Activated T-cell treated with anti-CD3 and anti-CD28 coated beads, Interleukin-2, amount 50 U/mL, for 24 hours (primary cell): ENCODE results near the gene PPP2R5B.

Experiments
- DNase-seq: peaks from one replicate; pipeline ENCODE4 v3.0.0-alpha.2; 2020
- H3K27ac Mint-ChIP-seq: 2 replicates; pipeline ENCODE4 v1.8.0; 2020; ENCODE audit warnings: mild to moderate bottlenecking, mixed read lengths
- H3K27me3 Mint-ChIP-seq: 2 replicates; pipeline ENCODE4 v1.8.0; 2020; ENCODE audit warnings: mixed read lengths
- H3K36me3 Mint-ChIP-seq: 2 replicates; pipeline ENCODE4 v1.8.0; 2020; ENCODE audit warnings: low read depth, mixed read lengths
- H3K4me1 Mint-ChIP-seq: 2 replicates; pipeline ENCODE4 v1.8.0; 2020; ENCODE audit warnings: low read depth, mixed read lengths
- H3K4me3 Mint-ChIP-seq: 2 replicates; pipeline ENCODE4 v1.8.0; 2020; ENCODE audit warnings: mild to moderate bottlenecking, moderate library complexity, mixed read lengths
- H3K9me3 Mint-ChIP-seq: 2 replicates; pipeline ENCODE4 v1.8.0; 2020; ENCODE audit warnings: mixed read lengths

The PPP2R5B gene

GRCh38 chr11:64884019-64884418 lies 40.5 kb upstream of the PPP2R5B start:
- DNase-seq: no peak
- Mint-ChIP-seq H3K27ac (no peak overlapping the region), H3K4me1 (peaks cover 61% of the 10 kb centered on the region), H3K36me3 (peaks cover 1% of the 10 kb centered on the region), H3K9me3 (no peaks in the 10 kb centered on the region), H3K4me3 (no peak overlapping the region), H3K27me3 (no peaks in the 10 kb centered on the region)

GRCh38 chr11:64885367-64886286 lies 38.9 kb upstream of the PPP2R5B start:
- no peaks in the 10 kb centered on the region for H3K27me3 Mint-ChIP-seq
- no peak for DNase-seq
- H3K4me1 Mint-ChIP-seq: peaks cover 45% of the 10 kb centered on the region
- H3K36me3 Mint-ChIP-seq: no peaks in the 10 kb centered on the region
- H3K4me3 Mint-ChIP-seq: peak overlapping the region; percentile 33
- H3K27ac Mint-ChIP-seq: peak overlapping the region; percentile 87
- H3K9me3 Mint-ChIP-seq: no peaks in the 10 kb centered on the region

- Mint-ChIP-seq H3K27me3 (no peaks in the 10 kb centered on the region), H3K4me3 (no peak overlapping the region), H3K4me1 (peaks cover 32% of the 10 kb centered on the region), H3K9me3 (no peaks in the 10 kb centered on the region), H3K36me3 (no peaks in the 10 kb centered on the region), H3K27ac (peak overlapping the region; percentile 8)
- no peak for DNase-seq
These were observed 37.2 kb upstream of the PPP2R5B start for GRCh38 chr11:64887234-64887756.

- Mint-ChIP-seq H3K27me3 (no peaks in the 10 kb centered on the region), H3K9me3 (no peaks in the 10 kb centered on the region), H3K4me1 (peaks cover 31% of the 10 kb centered on the region), H3K4me3 (peak overlapping the region; percentile 65), H3K36me3 (no peaks in the 10 kb centered on the region), H3K27ac (peak overlapping the region; percentile 82)
- DNase-seq: peak; percentile 93
These were observed 36.6 kb upstream of the PPP2R5B start for GRCh38 chr11:64887757-64888405.

- Mint-ChIP-seq H3K27me3 (no peaks in the 10 kb centered on the region), H3K36me3 (no peaks in the 10 kb centered on the region), H3K27ac (peak overlapping the region; percentile 82), H3K9me3 (no peaks in the 10 kb centered on the region), H3K4me1 (peaks cover 30% of the 10 kb centered on the region), H3K4me3 (peak overlapping the region; percentile 65)
- DNase-seq: no peak
These were observed 36.1 kb upstream of the PPP2R5B start for GRCh38 chr11:64888406-64888728.

GRCh38 chr11:64888729-64889511 lies 35.6 kb upstream of the PPP2R5B start:
- H3K4me3 Mint-ChIP-seq: no peak overlapping the region

GRCh38 chr11:64890522-64890939 lies 34.0 kb upstream of the PPP2R5B start:
- DNase-seq: no peak
- no peak overlapping the region for H3K27ac Mint-ChIP-seq
- H3K36me3 Mint-ChIP-seq: peaks cover 5% of the 10 kb centered on the region
- no peaks in the 10 kb centered on the region for H3K9me3 Mint-ChIP-seq
- peaks cover 23% of the 10 kb centered on the region for H3K4me1 Mint-ChIP-seq
- H3K27me3 Mint-ChIP-seq: no peaks in the 10 kb centered on the region
- H3K4me3 Mint-ChIP-seq: no peak overlapping the region

More at GRCh38 chr11:64888729-64889511, 35.6 kb upstream of the PPP2R5B start:
- Mint-ChIP-seq H3K27ac (no peak overlapping the region), H3K4me1 (peaks cover 30% of the 10 kb centered on the region), H3K36me3 (no peaks in the 10 kb centered on the region), H3K9me3 (no peaks in the 10 kb centered on the region), H3K27me3 (no peaks in the 10 kb centered on the region)
- DNase-seq: no peak

- H3K36me3 Mint-ChIP-seq: peaks cover 13% of the 10 kb centered on the region
- H3K27me3 Mint-ChIP-seq: no peaks in the 10 kb centered on the region
These were observed 33.2 kb upstream of the PPP2R5B start for GRCh38 chr11:64891215-64891848.

GRCh38 chr11:64891880-64892279 lies 32.6 kb upstream of the PPP2R5B start:
- Mint-ChIP-seq H3K27ac (no peak overlapping the region), H3K4me3 (no peak overlapping the region), H3K36me3 (peaks cover 16% of the 10 kb centered on the region), H3K4me1 (peaks cover 16% of the 10 kb centered on the region), H3K9me3 (no peaks in the 10 kb centered on the region), H3K27me3 (no peaks in the 10 kb centered on the region)
- DNase-seq: no peak

More at GRCh38 chr11:64891215-64891848, 33.2 kb upstream of the PPP2R5B start:
- no peak overlapping the region for H3K27ac Mint-ChIP-seq
- H3K9me3 Mint-ChIP-seq: no peaks in the 10 kb centered on the region
- DNase-seq: no peak
- peaks cover 16% of the 10 kb centered on the region for H3K4me1 Mint-ChIP-seq
- H3K4me3 Mint-ChIP-seq: no peak overlapping the region

- no peak overlapping the region for H3K27ac Mint-ChIP-seq
- H3K27me3 Mint-ChIP-seq: no peaks in the 10 kb centered on the region
- peaks cover 13% of the 10 kb centered on the region for H3K4me1 Mint-ChIP-seq
- no peak overlapping the region for H3K4me3 Mint-ChIP-seq
- no peak for DNase-seq
- H3K9me3 Mint-ChIP-seq: no peaks in the 10 kb centered on the region
- H3K36me3 Mint-ChIP-seq: peaks cover 22% of the 10 kb centered on the region
These were observed 32.1 kb upstream of the PPP2R5B start for GRCh38 chr11:64892411-64892831.

- Mint-ChIP-seq H3K36me3 (peaks cover 25% of the 10 kb centered on the region), H3K9me3 (no peaks in the 10 kb centered on the region), H3K4me3 (no peak overlapping the region), H3K27me3 (no peaks in the 10 kb centered on the region), H3K27ac (no peak overlapping the region), H3K4me1 (peaks cover 10% of the 10 kb centered on the region)
- no peak for DNase-seq
These were observed 31.7 kb upstream of the PPP2R5B start for GRCh38 chr11:64892838-64893193.

GRCh38 chr11:64893194-64894069 lies 31.1 kb upstream of the PPP2R5B start:
- peaks cover 31% of the 10 kb centered on the region for H3K36me3 Mint-ChIP-seq
- H3K27ac Mint-ChIP-seq: no peak overlapping the region
- no peak overlapping the region for H3K4me3 Mint-ChIP-seq
- DNase-seq: no peak
- no peaks in the 10 kb centered on the region for H3K9me3 Mint-ChIP-seq
- H3K27me3 Mint-ChIP-seq: no peaks in the 10 kb centered on the region
- H3K4me1 Mint-ChIP-seq: peaks cover 5% of the 10 kb centered on the region

- peak; percentile 96 for DNase-seq
- Mint-ChIP-seq H3K4me1 (peaks cover 2% of the 10 kb centered on the region), H3K36me3 (peaks cover 36% of the 10 kb centered on the region), H3K27ac (peak overlapping the region; percentile 64), H3K27me3 (no peaks in the 10 kb centered on the region), H3K4me3 (no peak overlapping the region), H3K9me3 (no peaks in the 10 kb centered on the region)
These were observed 30.2 kb upstream of the PPP2R5B start for GRCh38 chr11:64894070-64894811.
